Mesendoderm (in vitro differentiated cells): ENCODE results near the gene WDR13.

Source experiments
- DNase-seq: peaks from one replicate; pipeline ENCODE4 v3.0.0; 2013
- H2AK5ac ChIP-seq: 2 replicates; pipeline ENCODE4 v1.6.1; 2013; ENCODE audit warnings: low read length, inconsistent platforms
- H2BK120ac ChIP-seq: 2 replicates; pipeline ENCODE4 v1.6.1; 2013; ENCODE audit warnings: low read depth, mild to moderate bottlenecking, low read length, moderate library complexity, mixed read lengths
- H2BK15ac ChIP-seq: replicated peaks from 2 replicates; pipeline ENCODE4 v1.6.1; 2013; ENCODE audit warnings: low read depth, mild to moderate bottlenecking, moderate library complexity
- H2BK5ac ChIP-seq: 2 replicates; pipeline ENCODE4 v1.6.1; 2013; ENCODE audit warnings: low read length, inconsistent platforms
- H3K18ac ChIP-seq: 2 replicates; pipeline ENCODE4 v1.6.1; 2013; ENCODE audit warnings: mild to moderate bottlenecking, low read length, mixed read lengths
- H3K23ac ChIP-seq: one replicate; pipeline ENCODE4 v1.6.1; 2013; ENCODE audit warnings: low read length
- H3K27ac ChIP-seq: 2 replicates; pipeline ENCODE4 v1.5.1; 2013; ENCODE audit warnings: low read depth, mild to moderate bottlenecking, inconsistent platforms, low read length, moderate library complexity
- H3K27me3 ChIP-seq: 2 replicates; pipeline ENCODE4 v1.6.1; 2013; ENCODE audit warnings: low read length, control low read depth, mild to moderate bottlenecking, inconsistent platforms; ENCODE audit not compliant: insufficient read depth, poor library complexity
- H3K36me3 ChIP-seq: 2 replicates; pipeline ENCODE4 v1.6.1; 2013; ENCODE audit warnings: low read length, inconsistent platforms; ENCODE audit not compliant: control insufficient read depth, insufficient read depth
- H3K4ac ChIP-seq: one replicate; pipeline ENCODE4 v1.6.1; 2013; ENCODE audit warnings: low read depth, mild to moderate bottlenecking, low read length, moderate library complexity
- H3K4me1 ChIP-seq: 2 replicates; pipeline ENCODE4 v1.6.1; 2013; ENCODE audit warnings: low read depth, low read length, inconsistent platforms; ENCODE audit not compliant: control insufficient read depth
- H3K4me2 ChIP-seq: 2 replicates; pipeline ENCODE4 v1.6.1; 2013; ENCODE audit warnings: low read length
- H3K4me3 ChIP-seq: 2 replicates; pipeline ENCODE4 v1.5.1; 2013; ENCODE audit warnings: mild to moderate bottlenecking, low read length
- H3K56ac ChIP-seq: one replicate; pipeline ENCODE4 v1.6.1; 2013; ENCODE audit warnings: low read length
- H3K79me1 ChIP-seq: 2 replicates; pipeline ENCODE4 v1.6.1; 2013; ENCODE audit warnings: low read length, inconsistent platforms
- H3K79me2 ChIP-seq: 2 replicates; pipeline ENCODE4 v1.6.1; 2013; ENCODE audit warnings: mild to moderate bottlenecking, low read length; ENCODE audit not compliant: control insufficient read depth, insufficient read depth
- H3K9ac ChIP-seq: 2 replicates; pipeline ENCODE4 v1.6.1; 2013; ENCODE audit warnings: low read length, inconsistent platforms
- H4K5ac ChIP-seq: one replicate; pipeline ENCODE4 v1.6.1; 2013; ENCODE audit warnings: low read length
- H4K8ac ChIP-seq: one replicate; pipeline ENCODE4 v1.6.1; 2013; ENCODE audit warnings: low read depth, mild to moderate bottlenecking, control low read depth, low read length, moderate library complexity
- WGBS: extraction: QIAGEN DNeasy Blood & Tissue Kit; methylation state at CpG from one replicate; pipeline ENCODE4 v1.1.7; 2013; ENCODE audit warnings: low lambda C conversion rate, missing lambda C conversion rate; ENCODE audit not compliant: insufficient coverage; ENCODE audit errors: extremely low coverage; 5-methylcytosine and 5-hydroxymethylcytosine counted together

The WDR13 gene

DNA sequence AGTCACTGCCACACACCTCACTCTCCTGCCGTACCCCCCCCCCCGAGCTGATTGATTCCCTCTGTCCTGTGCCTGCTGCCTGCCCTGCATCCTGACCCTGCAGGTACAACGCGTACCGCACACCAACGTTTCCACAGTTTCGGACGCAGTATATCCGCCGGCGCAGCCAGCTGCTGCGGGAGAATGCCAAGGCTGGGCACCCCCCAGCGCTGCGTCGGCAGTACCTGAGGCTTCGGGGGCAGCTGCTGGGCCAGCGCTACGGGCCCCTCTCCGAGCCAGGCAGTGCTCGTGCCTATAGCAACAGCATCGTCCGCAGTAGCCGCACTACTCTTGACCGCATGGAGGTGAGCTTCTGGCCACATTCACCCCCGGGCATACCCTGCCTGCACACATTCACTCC, 1.3 kb downstream of the WDR13 start:
- no peak overlapping the region for H4K5ac ChIP-seq
- WGBS: no CpG with 5 or more reads among the region's 25 CpGs
- no peak overlapping the region for H2BK5ac ChIP-seq
- peak overlapping the region; percentile 42 for H3K56ac ChIP-seq
- peak overlapping the region; percentile 32 for H3K9ac ChIP-seq
- H3K4ac ChIP-seq: no peak overlapping the region
- no peak for DNase-seq
- no peaks in the 10 kb centered on the region for H3K4me1 ChIP-seq
- no peak overlapping the region for H2BK15ac ChIP-seq
- no peak overlapping the region for H3K27ac ChIP-seq
- no peaks in the 10 kb centered on the region for H3K36me3 ChIP-seq
- no peak overlapping the region for H3K4me3 ChIP-seq
- no peaks in the 10 kb centered on the region for H3K79me2 ChIP-seq
- H3K23ac ChIP-seq: no peak overlapping the region
- no peak overlapping the region for H3K4me2 ChIP-seq
- no peak overlapping the region for H2BK120ac ChIP-seq
- no peaks in the 10 kb centered on the region for H3K79me1 ChIP-seq
- no peak overlapping the region for H4K8ac ChIP-seq
- no peak overlapping the region for H3K18ac ChIP-seq
- H3K27me3 ChIP-seq: no peaks in the 10 kb centered on the region
- H2AK5ac ChIP-seq: no peak overlapping the region

- H2BK5ac ChIP-seq: no peak overlapping the region
- H3K9ac ChIP-seq: no peak overlapping the region
- H3K36me3 ChIP-seq: no peaks in the 10 kb centered on the region
- no peak overlapping the region for H2BK120ac ChIP-seq
- WGBS: no CpG with 5 or more reads among the region's 20 CpGs
- H3K79me2 ChIP-seq: no peaks in the 10 kb centered on the region
- H3K4me2 ChIP-seq: no peak overlapping the region
- no peak overlapping the region for H4K5ac ChIP-seq
- no peak overlapping the region for H2BK15ac ChIP-seq
- H3K4me3 ChIP-seq: no peak overlapping the region
- no peak overlapping the region for H2AK5ac ChIP-seq
- H3K27ac ChIP-seq: no peak overlapping the region
- DNase-seq: no peak
- no peak overlapping the region for H3K4ac ChIP-seq
- H3K4me1 ChIP-seq: no peaks in the 10 kb centered on the region
- H4K8ac ChIP-seq: no peak overlapping the region
- no peaks in the 10 kb centered on the region for H3K27me3 ChIP-seq
- no peak overlapping the region for H3K56ac ChIP-seq
- H3K79me1 ChIP-seq: no peaks in the 10 kb centered on the region
- no peak overlapping the region for H3K23ac ChIP-seq
- no peak overlapping the region for H3K18ac ChIP-seq
These were observed 2.0 kb downstream of the WDR13 start for GRCh38 chrX:48599341-48599740.

DNA sequence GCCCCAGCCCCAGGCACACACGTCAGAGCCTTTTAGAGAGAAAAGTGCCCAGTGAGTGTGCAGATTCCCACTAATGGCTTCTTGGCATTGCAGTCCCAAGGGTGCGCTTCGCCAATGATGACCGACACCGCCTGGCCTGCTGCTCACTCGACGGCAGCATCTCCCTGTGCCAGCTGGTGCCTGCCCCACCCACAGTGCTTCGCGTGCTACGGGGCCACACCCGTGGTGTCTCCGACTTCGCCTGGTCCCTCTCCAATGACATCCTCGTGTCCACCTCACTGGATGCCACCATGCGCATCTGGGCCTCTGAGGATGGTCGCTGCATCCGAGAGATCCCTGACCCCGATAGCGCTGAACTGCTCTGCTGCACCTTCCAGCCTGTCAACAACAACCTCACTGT, 2.9 kb downstream of the WDR13 start:
- no peak overlapping the region for H3K4me3 ChIP-seq
- H3K56ac ChIP-seq: no peak overlapping the region
- no peak overlapping the region for H2BK120ac ChIP-seq
- no peak overlapping the region for H2AK5ac ChIP-seq
- H4K5ac ChIP-seq: no peak overlapping the region
- no peak for DNase-seq
- H3K23ac ChIP-seq: no peak overlapping the region
- no peaks in the 10 kb centered on the region for H3K36me3 ChIP-seq
- H3K4me2 ChIP-seq: no peak overlapping the region
- no peaks in the 10 kb centered on the region for H3K79me1 ChIP-seq
- H3K27me3 ChIP-seq: no peaks in the 10 kb centered on the region
- H4K8ac ChIP-seq: no peak overlapping the region
- no peaks in the 10 kb centered on the region for H3K4me1 ChIP-seq
- no peak overlapping the region for H3K18ac ChIP-seq
- no peak overlapping the region for H3K27ac ChIP-seq
- H2BK5ac ChIP-seq: no peak overlapping the region
- no CpG with 5 or more reads among the region's 19 CpGs for whole genome bisulfite sequencing
- H3K9ac ChIP-seq: no peak overlapping the region
- H3K79me2 ChIP-seq: no peaks in the 10 kb centered on the region
- H2BK15ac ChIP-seq: no peak overlapping the region
- no peak overlapping the region for H3K4ac ChIP-seq

DNA sequence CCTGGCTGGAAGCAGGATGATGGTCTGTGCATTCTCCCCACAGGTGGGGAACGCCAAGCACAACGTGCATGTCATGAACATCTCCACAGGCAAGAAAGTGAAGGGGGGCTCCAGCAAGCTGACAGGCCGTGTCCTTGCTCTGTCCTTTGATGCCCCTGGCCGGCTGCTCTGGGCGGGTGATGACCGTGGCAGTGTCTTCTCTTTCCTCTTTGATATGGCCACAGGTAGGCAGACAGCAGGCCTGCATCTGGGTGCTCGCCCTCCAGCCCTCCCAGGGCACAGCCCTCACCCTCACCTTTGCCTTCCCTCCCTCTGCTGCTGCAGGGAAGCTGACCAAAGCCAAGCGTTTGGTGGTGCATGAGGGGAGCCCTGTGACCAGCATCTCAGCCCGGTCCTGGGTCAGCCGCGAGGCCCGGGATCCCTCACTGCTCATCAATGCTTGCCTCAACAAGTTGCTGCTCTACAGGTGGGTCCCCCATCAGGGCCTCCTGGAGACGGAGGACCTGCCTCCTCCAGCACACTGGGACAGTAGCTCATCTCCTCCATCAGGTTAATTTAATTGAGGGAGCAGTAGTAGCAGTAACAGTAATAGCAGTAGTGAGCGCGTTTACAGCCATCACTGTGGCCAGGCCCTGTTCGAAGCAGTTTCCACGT, 4.6 kb downstream of the WDR13 start:
- no peak overlapping the region for H2BK120ac ChIP-seq
- H4K5ac ChIP-seq: no peak overlapping the region
- DNase-seq: no peak
- H2BK5ac ChIP-seq: no peak overlapping the region
- no peak overlapping the region for H3K18ac ChIP-seq
- no peaks in the 10 kb centered on the region for H3K79me1 ChIP-seq
- H3K4ac ChIP-seq: no peak overlapping the region
- H2AK5ac ChIP-seq: no peak overlapping the region
- no peaks in the 10 kb centered on the region for H3K27me3 ChIP-seq
- H3K56ac ChIP-seq: no peak overlapping the region
- H3K23ac ChIP-seq: no peak overlapping the region
- no peak overlapping the region for H3K4me3 ChIP-seq
- H3K4me2 ChIP-seq: no peak overlapping the region
- no CpG with 5 or more reads among the region's 17 CpGs for WGBS
- H3K9ac ChIP-seq: no peak overlapping the region
- no peak overlapping the region for H3K27ac ChIP-seq
- H3K36me3 ChIP-seq: no peaks in the 10 kb centered on the region
- H3K79me2 ChIP-seq: no peaks in the 10 kb centered on the region
- no peaks in the 10 kb centered on the region for H3K4me1 ChIP-seq
- H2BK15ac ChIP-seq: no peak overlapping the region
- no peak overlapping the region for H4K8ac ChIP-seq

DNA sequence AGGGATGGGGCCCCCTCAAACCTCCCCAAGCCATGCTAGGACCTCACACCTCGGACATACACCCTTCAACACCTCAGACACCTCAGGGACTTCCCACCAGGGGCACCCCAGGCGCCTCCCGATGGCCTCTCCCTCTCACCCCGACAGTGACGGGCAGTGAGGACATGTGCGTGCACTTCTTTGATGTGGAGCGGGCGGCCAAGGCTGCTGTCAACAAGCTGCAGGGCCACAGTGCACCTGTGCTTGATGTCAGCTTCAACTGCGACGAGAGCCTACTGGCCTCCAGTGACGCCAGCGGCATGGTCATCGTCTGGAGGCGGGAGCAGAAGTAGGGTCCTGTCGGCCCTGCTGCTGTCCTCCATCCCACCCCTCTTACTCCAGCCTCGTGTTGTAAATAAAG, 7.4 kb downstream of the WDR13 start:
- no peak overlapping the region for H2BK5ac ChIP-seq
- no peak overlapping the region for H4K8ac ChIP-seq
- H3K9ac ChIP-seq: no peak overlapping the region
- H2AK5ac ChIP-seq: no peak overlapping the region
- H3K27ac ChIP-seq: no peak overlapping the region
- H3K4me2 ChIP-seq: no peak overlapping the region
- no peaks in the 10 kb centered on the region for H3K79me2 ChIP-seq
- no peak overlapping the region for H3K4me3 ChIP-seq
- H3K4me1 ChIP-seq: no peaks in the 10 kb centered on the region
- H3K27me3 ChIP-seq: no peaks in the 10 kb centered on the region
- H3K36me3 ChIP-seq: no peaks in the 10 kb centered on the region
- no peak overlapping the region for H2BK120ac ChIP-seq
- no peak overlapping the region for H3K18ac ChIP-seq
- no CpG with 5 or more reads among the region's 16 CpGs for WGBS
- no peak overlapping the region for H4K5ac ChIP-seq
- DNase-seq: no peak
- no peak overlapping the region for H3K56ac ChIP-seq
- no peaks in the 10 kb centered on the region for H3K79me1 ChIP-seq
- H3K23ac ChIP-seq: no peak overlapping the region
- H3K4ac ChIP-seq: no peak overlapping the region
- H2BK15ac ChIP-seq: no peak overlapping the region

DNA sequence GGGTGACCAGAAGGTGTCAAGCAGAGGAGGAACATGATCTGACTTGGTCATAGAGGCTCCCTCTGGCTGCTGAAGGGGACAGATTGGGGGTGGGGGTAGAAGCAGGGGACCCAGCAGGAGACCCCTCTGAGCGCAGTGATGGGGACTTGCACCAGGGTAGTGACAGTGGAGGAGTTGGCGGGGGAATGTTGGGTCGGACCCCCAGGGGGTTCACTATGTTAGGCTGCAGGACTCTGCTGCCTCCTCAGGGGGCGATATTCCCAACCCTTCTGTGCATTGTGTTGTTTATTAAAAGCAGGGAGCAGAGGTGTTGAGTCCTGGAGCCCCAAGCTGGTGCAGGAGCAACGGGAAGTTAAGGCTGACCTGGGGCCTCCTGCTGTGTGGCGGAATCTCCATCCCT, 8.8 kb downstream of the WDR13 start:
- Histone ChIP-seq H3K4me2 (no peak overlapping the region), H3K36me3 (no peaks in the 10 kb centered on the region), H4K8ac (no peak overlapping the region)

More for the DNA sequence above, 8.8 kb downstream of the WDR13 start:
- H2BK15ac ChIP-seq: no peak overlapping the region
- no peaks in the 10 kb centered on the region for H3K79me2 ChIP-seq
- H3K4me1 ChIP-seq: no peaks in the 10 kb centered on the region
- H3K56ac ChIP-seq: no peak overlapping the region
- no peak overlapping the region for H3K27ac ChIP-seq
- H2AK5ac ChIP-seq: no peak overlapping the region
- H3K79me1 ChIP-seq: no peaks in the 10 kb centered on the region
- H3K18ac ChIP-seq: no peak overlapping the region
- no peak overlapping the region for H3K9ac ChIP-seq
- no CpG with 5 or more reads among the region's 6 CpGs for WGBS
- no peak overlapping the region for H3K23ac ChIP-seq
- H3K4me3 ChIP-seq: no peak overlapping the region
- H4K5ac ChIP-seq: no peak overlapping the region
- no peak overlapping the region for H2BK5ac ChIP-seq
- no peak overlapping the region for H2BK120ac ChIP-seq
- H3K4ac ChIP-seq: no peak overlapping the region
- DNase-seq: peak; percentile 20
- H3K27me3 ChIP-seq: no peaks in the 10 kb centered on the region
